OCI-M1 (cell line): ENCODE data around the gene LPIN2.

Source experiments
- DNase-seq: peaks from one replicate; lab custom pipeline; 2025; lab: John Stamatoyannopoulos, UW

The LPIN2 gene

DNA sequence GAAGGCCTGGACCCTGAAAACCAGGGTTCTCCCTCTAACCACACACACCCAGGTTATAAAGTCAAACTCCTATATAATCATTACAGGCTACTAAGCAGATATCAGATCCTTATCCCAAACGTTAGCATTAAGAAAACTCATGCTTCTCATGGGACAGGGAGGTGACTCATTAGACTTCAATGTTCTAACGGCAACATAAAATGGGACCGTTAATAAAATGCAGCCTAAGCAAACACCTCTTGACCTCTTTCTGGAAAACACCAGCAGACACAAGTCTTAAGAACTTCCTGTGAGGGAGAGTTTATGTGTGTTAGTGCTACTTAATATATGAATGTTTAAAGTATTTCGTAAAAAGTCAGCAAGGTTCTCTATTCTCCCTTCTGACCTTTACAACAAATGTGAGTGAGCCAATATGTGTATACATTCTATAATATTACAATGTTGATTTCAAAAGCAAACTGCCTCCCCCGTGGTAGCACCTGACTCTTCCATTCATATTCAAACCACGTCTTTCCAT is 31.7 kb downstream of the LPIN2 start:
- peak; percentile 50 for DNase-seq

DNA sequence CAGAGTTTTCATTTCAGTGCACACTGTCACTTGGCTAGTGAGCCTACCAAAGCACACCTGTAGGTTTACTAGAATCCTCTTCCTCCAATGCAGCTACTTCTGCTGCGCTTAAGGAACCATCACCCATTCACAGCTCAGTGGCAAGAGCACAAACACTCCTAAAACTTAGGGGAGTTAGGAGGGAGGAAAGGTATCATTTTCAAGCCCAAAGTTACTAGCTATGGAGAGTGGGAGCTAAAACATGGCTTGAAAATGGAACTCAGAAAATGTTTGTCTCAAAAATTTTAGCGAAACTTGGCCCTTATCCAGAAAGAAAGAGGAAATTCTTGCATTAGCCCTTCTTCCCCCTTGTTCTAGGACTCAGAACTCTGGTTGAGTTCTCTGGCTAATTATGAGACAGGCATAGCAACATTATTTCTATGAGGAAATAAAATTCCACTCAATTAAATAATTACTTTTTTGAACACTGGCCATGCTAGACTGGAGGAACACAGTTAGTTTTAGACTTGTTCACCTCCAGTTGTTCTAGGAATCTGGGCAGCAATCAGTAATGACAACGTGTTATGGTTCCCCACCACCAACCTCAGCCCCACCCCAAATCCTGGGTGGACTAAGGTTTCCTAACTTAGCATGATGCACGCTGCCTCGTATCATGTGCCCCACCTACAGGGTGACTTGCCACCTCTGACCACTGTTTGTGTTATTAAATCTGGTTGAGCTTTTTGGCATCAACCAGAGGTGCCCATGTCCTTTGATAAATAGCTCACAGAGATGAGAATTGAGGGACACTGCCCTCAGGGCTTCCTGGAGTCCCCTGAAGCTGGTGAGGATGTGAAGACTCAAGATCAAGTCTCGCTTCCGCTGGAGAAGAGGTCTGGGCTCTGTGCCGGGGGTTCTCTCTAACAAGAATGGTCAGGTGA is 32.8 kb downstream of the LPIN2 start:
- peak; percentile 83 for DNase-seq

DNA sequence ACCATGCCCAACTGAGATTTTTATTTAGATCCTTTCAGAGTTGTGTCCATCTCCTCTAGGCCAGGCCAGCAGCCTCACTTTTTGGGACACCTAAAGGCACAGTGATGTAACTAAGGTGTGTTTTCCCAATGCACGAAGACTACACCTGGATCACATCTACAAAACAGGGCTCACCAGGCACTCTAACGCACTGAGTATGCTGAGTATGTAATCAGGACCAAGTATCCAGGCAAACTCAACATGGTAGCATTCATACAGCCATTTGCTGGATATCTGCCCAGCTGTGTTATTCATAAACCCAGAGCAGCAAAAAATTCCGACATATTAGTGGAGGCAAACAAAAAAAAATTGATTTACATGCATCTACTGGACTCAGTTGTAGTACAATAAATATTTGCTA is 33.8 kb downstream of the LPIN2 start:
- DNase-seq, result no peak

DNA sequence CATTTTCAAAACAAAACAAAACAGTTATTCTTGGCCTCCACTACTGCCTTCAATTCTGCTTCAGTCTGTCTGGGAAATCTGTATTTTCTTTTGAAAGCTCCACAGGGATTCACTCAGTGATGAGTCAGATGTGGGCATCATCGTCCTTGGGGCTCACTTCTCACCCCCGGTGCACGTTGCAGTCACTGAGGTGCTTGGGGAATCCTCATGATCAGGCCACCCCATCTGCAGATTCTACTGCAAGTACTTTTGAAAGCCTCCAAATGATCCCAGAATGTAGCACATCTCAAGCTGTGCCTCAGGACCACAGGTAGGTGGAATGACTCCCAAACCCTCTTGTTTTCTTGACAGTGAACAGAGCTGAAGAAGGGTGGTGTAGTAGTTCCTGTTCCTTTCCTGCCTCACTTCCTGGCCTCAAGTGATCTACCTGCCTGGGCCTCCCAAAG is 34.3 kb downstream of the LPIN2 start:
- peak; percentile 32 for DNase-seq

DNA sequence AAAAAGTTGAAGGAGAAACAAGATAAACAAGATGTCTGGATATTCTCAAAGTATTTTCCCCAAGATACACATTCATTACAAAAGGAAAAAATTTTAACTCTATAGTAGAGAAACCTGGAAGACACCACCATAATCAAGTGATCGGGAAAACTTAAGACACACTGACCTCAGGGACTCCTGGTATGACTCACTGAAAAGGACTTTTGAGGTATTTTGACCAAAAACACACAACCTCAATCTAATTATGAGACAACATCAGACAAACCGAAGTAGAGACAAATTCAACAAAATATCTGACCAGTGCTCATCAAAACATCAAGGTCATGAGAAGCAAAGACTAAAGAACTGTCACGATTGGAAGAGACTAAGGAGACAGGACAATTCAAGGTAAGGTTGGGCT is 34.7 kb downstream of the LPIN2 start:
- DNase-seq, result no peak

DNA sequence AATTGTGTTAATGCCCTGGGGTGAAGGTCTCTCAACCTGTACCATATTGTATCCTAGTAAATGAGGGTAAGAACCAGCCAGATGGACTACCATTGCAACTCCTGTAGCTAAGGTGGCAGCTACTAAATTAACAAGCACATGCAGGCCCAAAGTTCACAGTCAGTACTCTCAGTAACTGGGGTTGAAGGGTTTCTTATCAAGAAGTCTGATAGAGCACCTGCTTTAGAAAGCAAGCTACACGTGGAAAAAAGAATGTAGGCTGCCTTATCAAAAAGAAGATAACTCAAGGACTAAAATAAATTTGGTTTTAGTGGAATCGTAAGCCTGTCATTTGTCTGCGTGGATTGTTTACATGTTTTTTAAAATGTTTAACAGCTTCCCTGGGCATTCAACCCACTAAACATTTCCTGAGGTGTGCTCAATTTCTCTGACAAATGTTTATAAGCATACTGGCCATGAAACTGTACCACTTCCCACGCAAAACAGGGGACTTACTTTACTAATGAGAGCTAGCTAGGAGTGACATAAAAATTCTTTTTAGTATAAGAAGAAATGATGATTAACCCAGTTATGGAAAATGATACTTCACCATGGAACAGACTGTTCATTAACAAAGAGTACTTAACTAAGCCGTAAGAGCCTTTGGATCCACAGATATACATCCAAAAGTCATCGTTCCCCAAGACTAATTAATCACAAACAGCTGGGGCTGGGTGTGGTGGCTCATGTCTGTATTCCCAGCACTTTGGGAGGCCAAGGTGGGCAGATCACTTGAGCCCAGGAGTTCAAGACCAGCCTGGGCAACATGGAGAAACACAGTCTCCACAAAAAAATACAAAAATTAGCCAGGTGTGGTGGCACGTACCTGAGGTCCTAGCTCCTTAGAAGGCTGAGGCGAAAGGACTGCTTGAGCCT is 36.5 kb downstream of the LPIN2 start:
- peak; percentile 46 for DNase-seq

DNA sequence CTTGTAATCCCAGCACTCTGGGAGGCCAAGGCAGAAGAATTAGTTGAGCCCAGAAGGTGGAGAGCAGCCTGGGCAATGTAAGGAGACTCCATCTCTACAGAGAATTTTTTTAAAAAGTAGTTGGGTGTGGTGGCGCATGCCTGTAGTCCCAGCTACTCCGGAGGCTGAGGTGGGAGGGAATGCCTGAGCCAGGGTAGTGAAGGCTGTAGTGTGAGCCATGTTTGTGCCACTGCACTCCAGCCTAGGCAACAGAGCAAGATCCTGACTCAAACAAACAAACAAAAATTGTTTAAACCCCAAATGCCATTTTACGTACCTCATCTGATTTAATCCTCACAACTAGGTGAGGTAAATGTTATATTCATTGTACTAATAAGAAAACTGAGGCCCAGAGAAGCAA is 38.2 kb downstream of the LPIN2 start:
- no peak for DNase-seq

DNA sequence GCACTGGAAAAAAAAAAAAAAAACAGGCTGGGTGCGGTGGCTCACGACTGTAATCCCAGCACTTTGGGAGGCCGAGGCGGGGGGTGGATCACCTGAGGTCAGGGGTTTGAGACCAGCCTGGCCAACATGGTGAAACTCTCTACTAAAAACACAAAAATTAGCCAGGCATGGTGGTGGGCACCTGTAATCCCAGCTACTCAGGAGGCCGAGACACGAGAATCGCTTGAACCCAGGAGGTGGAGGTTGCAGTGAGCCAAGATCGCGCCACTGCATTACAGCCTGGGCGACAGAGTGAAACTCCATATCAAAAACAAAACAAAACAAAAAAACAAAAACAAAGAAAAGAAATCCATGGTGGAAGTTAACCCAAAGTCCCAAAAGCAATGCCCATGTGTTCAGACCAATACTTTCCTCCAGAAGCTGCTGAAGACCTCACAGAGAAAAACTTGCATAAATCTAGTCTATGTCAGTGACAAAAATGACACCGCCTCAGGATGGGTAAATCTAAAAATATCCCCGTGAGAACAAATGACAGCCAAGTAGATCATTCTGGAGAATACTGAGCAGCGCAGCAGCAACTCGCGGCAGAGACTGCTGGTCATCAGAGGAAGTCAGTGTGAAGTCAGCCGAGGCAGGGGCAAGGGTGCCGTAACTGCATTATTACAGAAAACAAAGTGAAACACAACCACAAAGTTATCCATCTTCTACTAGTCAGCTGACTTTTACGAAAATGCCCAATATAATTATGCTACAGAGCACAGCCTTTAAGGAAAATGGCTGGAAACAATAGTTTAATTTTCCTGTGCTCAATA is 41.0 kb downstream of the LPIN2 start:
- peak; percentile 74 for DNase-seq

DNA sequence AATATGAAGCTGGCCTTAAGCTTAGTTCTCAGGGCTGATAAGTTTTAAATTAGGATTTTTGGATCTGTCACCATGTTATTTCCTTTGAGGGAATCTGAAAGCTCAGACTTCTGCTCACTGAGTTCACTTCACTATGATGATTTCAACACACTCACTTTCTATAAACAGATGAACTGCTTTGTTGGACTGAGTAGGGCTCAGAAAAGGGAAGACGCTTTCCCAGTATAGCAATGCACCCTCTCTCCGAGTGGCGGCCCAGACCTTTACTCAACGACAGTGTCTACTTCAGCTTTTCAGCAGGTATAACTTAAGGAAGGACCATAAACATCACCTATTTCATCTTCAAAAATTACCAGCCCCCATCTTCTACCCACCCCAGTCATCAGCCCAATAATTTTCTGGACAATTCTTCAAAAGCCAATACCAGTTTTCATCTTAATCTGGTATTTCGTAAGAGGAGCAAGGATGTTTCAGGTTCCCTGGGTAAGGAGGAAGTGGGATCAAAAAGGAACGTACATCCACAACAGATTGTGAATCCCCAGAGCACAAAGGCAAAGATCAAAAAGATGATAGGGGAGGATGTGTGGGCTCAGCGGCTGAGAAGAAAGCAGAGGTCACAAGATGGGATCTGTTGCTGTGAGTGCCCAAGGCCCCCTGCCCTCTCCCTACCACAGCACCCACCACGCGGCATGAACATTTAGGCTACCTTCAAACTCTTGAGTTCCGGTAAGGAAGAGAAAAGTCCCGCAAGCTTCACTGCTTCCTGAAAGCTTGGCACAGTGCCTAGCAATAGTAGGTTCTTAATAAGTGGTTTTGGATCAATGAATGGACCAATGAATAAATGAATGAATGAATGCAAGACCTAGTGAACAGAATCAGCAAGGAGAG is 41.9 kb downstream of the LPIN2 start:
- peak; percentile 62 for DNase-seq

DNA sequence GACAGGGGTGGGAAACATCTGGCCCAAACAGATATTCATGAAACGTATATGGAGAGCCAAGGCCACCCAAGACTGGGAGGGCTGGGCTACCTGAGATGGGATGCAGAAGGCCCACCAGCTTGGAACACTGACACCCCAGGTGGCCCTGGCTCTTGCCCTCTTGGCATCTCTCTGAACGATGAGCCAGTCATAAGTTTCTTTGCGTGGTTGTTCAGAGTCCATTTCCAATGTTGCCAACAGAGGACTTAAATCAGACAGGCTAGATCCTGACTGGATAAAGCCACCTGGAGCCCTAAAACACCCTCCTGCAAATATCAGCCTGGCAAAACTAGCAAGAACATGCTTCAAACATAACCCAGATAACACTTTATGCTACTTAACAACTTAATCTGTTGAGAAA is 42.6 kb downstream of the LPIN2 start:
- no peak for DNase-seq

DNA sequence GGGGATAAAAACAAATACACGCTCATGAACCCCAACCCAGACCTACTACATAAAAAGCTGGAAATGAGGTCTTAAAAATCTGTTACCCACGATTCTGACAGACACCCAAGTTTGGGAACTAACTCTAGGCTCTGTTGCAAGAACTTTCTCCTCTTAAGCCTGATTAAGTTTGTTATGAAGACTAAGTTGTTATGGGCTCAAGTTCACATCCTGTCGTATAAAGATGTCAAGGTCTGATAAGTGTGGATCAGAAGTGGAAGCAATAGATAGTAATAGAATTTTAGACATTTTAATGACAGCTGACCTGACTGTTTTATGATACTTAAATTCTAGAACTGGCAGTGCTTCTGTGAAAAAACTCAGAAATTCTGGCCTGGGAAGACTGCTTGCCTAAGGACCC is 43.2 kb downstream of the LPIN2 start:
- DNase-seq, result peak; percentile 43

DNA sequence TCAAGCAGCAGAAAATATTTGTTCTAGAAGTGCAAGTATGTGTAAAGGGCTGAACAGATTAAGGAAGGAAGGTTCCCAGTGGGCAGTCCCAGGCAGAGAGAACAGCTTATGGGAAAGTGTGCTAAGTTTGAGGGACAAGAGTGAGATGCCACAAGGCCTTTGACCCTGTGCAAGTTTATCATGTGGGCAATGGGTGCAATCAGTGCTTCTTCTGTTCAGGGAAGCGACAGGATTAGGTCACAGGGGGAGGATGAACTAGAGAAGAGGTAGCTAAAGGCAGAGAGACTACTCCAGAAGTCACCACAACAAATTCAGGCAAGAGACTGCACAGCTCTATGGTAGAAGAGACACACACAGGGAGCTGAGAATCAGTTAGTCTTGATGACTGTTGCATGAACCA is 44.3 kb downstream of the LPIN2 start:
- peak; percentile 33 for DNase-seq

DNA sequence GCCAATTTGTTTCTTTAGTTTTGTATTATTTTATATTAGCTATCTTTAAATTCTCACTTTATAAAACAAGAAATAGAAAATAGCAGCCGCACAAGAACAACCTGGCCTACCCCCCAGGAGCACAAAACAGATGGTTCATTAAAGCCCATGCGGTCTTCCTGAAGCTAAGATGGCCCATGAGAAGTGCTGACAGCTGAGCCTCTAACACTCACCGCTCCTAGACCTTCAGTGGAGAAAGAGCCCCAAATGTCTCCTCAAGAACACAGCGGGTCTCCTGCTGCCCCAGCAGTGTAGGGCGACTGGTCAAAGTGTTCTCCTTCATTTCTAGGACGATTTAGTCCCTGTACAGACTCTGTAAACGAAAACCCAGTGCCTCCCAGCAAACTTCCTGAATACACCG is 45.1 kb downstream of the LPIN2 start:
- DNase-seq, result no peak

DNA sequence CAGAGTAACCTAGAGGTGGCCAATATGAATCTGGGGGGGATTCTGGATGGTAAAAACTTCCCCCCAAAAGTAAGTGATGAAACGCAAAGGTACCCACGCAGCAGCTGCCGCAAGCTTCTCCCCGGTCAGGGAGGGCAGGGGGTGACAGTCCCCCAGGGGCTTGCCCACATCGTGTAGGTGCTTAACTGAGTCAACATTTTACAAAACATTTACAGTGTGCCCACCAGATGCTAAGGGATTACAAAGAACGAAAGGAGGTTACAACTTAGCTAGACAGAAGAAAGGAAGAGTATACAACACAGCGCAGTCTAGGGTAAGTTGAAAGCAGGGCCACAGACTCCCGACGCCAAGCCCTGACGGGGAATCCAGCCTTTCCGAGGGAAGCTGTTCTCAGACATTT is 45.6 kb downstream of the LPIN2 start:
- DNase-seq, result no peak

DNA sequence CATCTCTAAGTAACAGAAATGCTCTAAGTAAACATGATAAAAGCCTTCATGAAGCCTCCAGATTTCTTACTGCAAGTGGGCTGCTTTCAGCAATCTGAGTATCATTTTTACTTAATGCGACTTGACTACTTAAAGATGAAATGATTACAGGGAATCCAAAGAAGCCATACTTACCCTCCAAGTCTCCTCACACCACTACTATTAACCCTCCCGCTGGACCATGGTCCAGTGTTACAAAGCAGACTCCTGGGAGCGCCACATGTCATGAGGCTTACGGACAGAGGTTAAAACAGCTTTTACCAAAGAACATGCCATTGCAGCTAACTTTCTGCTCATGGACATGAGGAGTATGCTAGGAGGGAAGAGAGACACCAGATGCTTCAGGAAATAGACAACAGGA is 46.4 kb downstream of the LPIN2 start:
- no peak for DNase-seq

DNA sequence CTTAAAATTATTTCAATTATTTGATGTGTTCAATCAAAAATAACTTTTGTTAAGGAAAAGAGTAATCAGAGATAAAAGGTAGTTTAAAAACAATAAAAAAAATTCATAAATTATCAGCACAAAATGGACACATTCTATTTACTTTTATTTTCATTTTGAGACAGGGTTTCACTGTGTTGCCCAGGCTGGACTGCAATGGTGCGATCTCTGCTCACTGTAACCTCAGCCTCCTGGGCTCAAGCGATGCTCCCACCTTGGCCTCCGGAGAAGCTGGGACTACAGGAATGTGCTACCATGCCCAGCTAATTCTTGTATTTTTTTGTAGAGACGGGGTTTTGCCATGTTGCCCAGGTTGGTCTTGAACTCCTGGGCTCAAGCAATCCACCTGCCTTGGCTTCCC is 47.1 kb downstream of the LPIN2 start:
- no peak for DNase-seq

DNA sequence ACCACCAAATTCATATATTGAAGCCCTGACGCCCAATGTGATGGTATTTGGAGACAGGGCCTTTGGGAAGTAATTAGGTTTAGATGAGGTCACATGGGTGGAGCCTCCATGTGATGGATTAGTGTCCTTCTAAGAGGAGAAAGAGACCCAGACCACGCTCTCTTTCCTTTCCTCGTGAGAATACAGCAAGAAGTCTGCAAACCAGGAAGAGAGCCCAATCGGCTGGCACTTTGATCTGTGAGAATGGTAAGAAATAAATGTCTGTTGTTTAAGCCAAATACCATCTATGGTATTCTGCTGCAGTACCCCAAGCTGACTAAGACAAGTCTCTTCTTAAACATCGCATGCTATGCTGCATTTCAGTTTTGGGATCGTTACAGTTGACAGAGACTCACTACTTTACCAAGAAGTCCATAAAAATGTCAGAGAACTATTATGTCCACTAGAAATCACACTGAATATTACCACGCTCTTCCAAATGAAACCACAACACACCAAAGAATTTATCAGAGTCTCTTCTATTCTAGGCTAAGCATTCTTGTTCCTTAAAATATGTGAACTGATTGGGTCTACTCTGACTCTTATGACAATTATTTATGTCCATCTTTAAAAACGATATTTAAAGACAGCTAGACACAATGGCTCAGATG is 48.5 kb downstream of the LPIN2 start:
- DNase-seq, result no peak
